ENCODE measurements around the gene GLIS1.

The GLIS1 gene

GRCh38 chr1:53669621-53670191 is 69.3 kb downstream of the GLIS1 start:
- DNase-seq: no peak

GRCh38 chr1:53666566-53666965 is 72.4 kb downstream of the GLIS1 start:
- no peak for DNase-seq

- no peak for DNase-seq
Measured at GRCh38 chr1:53665996-53666395, 73.0 kb downstream of the GLIS1 start.

- DNase-seq: no peak
Measured at GRCh38 chr1:53663529-53664300, 75.2 kb downstream of the GLIS1 start.

- no peak for DNase-seq
Measured at GRCh38 chr1:53662951-53663350, 76.0 kb downstream of the GLIS1 start.

- DNase-seq: no peak
Measured at GRCh38 chr1:53662169-53662568, 76.8 kb downstream of the GLIS1 start.

- DNase-seq: no peak
Measured at GRCh38 chr1:53661496-53661895, 77.5 kb downstream of the GLIS1 start.

- no peak for DNase-seq
Measured at GRCh38 chr1:53660666-53661065, 78.3 kb downstream of the GLIS1 start.

- DNase-seq: no peak
Measured at GRCh38 chr1:53659436-53659835, 79.5 kb downstream of the GLIS1 start.

- DNase-seq: no peak
Measured at GRCh38 chr1:53658489-53659230, 80.3 kb downstream of the GLIS1 start.

- no peak for DNase-seq
Measured at GRCh38 chr1:53657891-53658396, 81.0 kb downstream of the GLIS1 start.

GRCh38 chr1:53657531-53657805 is 81.5 kb downstream of the GLIS1 start:
- no peak for DNase-seq

GRCh38 chr1:53656747-53657530 is 82.0 kb downstream of the GLIS1 start:
- DNase-seq: no peak

GRCh38 chr1:53655931-53656746 is 82.8 kb downstream of the GLIS1 start:
- DNase-seq: no peak

- DNase-seq: no peak
Measured at GRCh38 chr1:53654216-53655210, 84.5 kb downstream of the GLIS1 start.

- no peak for DNase-seq
Measured at GRCh38 chr1:53653631-53654030, 85.3 kb downstream of the GLIS1 start.

- no peak for DNase-seq
Measured at GRCh38 chr1:53653200-53653575, 85.8 kb downstream of the GLIS1 start.

GRCh38 chr1:53652441-53653199 is 86.3 kb downstream of the GLIS1 start:
- DNase-seq: no peak

GRCh38 chr1:53651356-53651755 is 87.6 kb downstream of the GLIS1 start:
- DNase-seq: peak; percentile 21

- DNase-seq: no peak
Measured at GRCh38 chr1:53648516-53648915, 90.4 kb downstream of the GLIS1 start.

All from activated effector memory CD4-positive, alpha-beta T cell treated with anti-CD3 and anti-CD28 coated beads, Interleukin-2, amount 50 U/mL, for 16 hours (primary cell).